ENCODE measurements around the gene NKX2-2. TPM values are rescaled to one million over a fixed set of nuclear protein-coding genes. Genes with fewer than 3 reads are reported as not detected.
A peak's percentile ranks its signal among the peaks of the same experiment; 100 is the strongest.

Gene NKX2-2
- total and polyA plus RNA-seq, 2 of the 8 experiments (the other 6 are each of a cell fraction or from before 2014, with no cell fraction given): not detected

DNA sequence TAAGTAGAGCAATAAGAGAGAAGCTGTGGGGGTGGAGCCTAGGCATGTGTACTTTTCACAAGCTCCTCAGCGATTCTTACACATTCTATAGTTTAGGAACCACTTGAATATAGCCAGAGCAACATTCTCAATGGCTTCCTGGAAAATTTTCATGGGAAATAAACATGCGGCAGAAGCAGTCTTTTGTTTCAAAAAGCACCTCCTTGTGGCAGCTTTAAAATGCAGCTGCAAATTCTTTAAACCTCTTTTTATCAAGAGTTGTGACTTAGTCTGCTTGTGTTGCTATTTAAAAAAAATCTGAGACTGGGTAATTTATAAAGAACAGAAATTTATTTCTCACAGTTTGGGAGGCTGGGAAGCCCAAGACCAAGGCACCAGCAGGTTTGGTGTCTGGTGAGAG is 23.8 kb downstream of the NKX2-2 start:
- no peak overlapping the region for H4K8ac ChIP-seq (ENCODE audit: extremely low read depth, insufficient read depth, low read length)
- H3K4me2 ChIP-seq (ENCODE audit: insufficient read depth in 1 of 2, low read depth in 2 of 2, low read length in 2 of 2): no peak overlapping the region
- H3K4me3 ChIP-seq (ENCODE audit: extremely low read depth in 1 of 4, insufficient read depth in 2 of 4, low read depth in 3 of 4, low read length in 4 of 4): no peak overlapping the region
- H3K23ac ChIP-seq (ENCODE audit: insufficient read length): no peak overlapping the region
- DNase-seq (ENCODE audit: low read depth in 1 of 2, low spot score in 2 of 2) (no peak), FAIRE-seq (no peak)
- peak overlapping the region; percentile 80 for H2AFZ ChIP-seq (ENCODE audit: low read length)
- H2BK120ac ChIP-seq (replicated peaks; ENCODE audit: low read depth, low read length): no peak overlapping the region
- no peak overlapping the region for H4K91ac ChIP-seq (replicated peaks; ENCODE audit: insufficient read length, low read length)
- CTCF ChIA-PET (ENCODE audit: partially characterized antibody): interaction anchor here (0.9 to 4.0 kb wide), 7 partner anchors 11 to 254 kb away, joined by 3 to 26 read pairs (median 4); no protein-coding TSS in a partner anchor
- H4K20me1 ChIP-seq (replicated peaks in 1 of 2; ENCODE audit: control insufficient read depth in 1 of 2, insufficient read depth in 2 of 2, low read length in 2 of 2): no peaks in the 10 kb centered on the region
- no peaks in the 10 kb centered on the region; a peak in 1 of 4 replicates for H3K9me3 ChIP-seq (ENCODE audit: insufficient read depth in 2 of 2, low read depth in 1 of 2, low read length in 1 of 2)
- H2BK5ac ChIP-seq (ENCODE audit: low read depth, low read length): no peak overlapping the region
- no peak overlapping the region for H3K27ac ChIP-seq (ENCODE audit: low read depth, low read length)
- H3K56ac ChIP-seq (replicated peaks; ENCODE audit: insufficient read length, low read depth, low read length): no peak overlapping the region
- H3K18ac ChIP-seq (ENCODE audit: extremely low read depth, low read length): no peak overlapping the region
- no peaks in the 10 kb centered on the region for H3K23me2 ChIP-seq (ENCODE audit: low read depth, low read length)
- no peak overlapping the region for H3K14ac ChIP-seq (ENCODE audit: insufficient read length)
- no peaks in the 10 kb centered on the region for H3K36me3 ChIP-seq (ENCODE audit: control insufficient read depth in 2 of 4, insufficient read depth in 4 of 4, low read length in 3 of 4)
- 61% methylated on average over 2 of the region's 2 CpGs; no CpG with 5 or more reads in 1 of the 2 experiments for WGBS, 2 experiments (ENCODE audit: extremely low coverage in 1 of 2, insufficient coverage in 1 of 2, insufficient read length in 1 of 2, insufficient replicate concordance in 2 of 2, low coverage in 1 of 2, low lambda C conversion rate in 2 of 2, missing lambda C conversion rate in 1 of 2)
- no peak overlapping the region for H2BK15ac ChIP-seq (ENCODE audit: low read length)
- H2BK20ac ChIP-seq (ENCODE audit: low read length): no peak overlapping the region
- H3K79me2 ChIP-seq (ENCODE audit: control insufficient read depth in 1 of 2, insufficient read depth in 2 of 2, low read length in 2 of 2): no peaks in the 10 kb centered on the region
- H3K9ac ChIP-seq (replicated peaks in 1 of 4; ENCODE audit: extremely low read depth in 1 of 4, low read depth in 3 of 4, low read length in 3 of 4): no peak overlapping the region
- H3K4me1 ChIP-seq (replicated peaks in 1 of 4; ENCODE audit: control insufficient read depth in 3 of 4, insufficient read depth in 4 of 4, low read length in 3 of 4): peaks cover 0 to 4% (median 0%) of the 10 kb centered on the region in 4 experiments; a peak in 1 of 7 replicates
- no peaks in the 10 kb centered on the region for H3K27me3 ChIP-seq (replicated peaks in 1 of 4; ENCODE audit: control insufficient read depth in 3 of 4, extremely low read depth in 1 of 4, insufficient read depth in 3 of 4, low read length in 3 of 4)
- POLR2A ChIA-PET (ENCODE audit: partially characterized antibody): no interaction called here
- H4K5ac ChIP-seq (ENCODE audit: insufficient read length, low read depth, low read length): no peak overlapping the region
- H3K79me1 ChIP-seq (ENCODE audit: low read depth, low read length): no peaks in the 10 kb centered on the region
- H2AK5ac ChIP-seq (ENCODE audit: low read depth, low read length): no peak overlapping the region
- H2BK12ac ChIP-seq (ENCODE audit: low read depth, low read length): no peak overlapping the region
- H3K4ac ChIP-seq (replicated peaks; ENCODE audit: insufficient read length, low read depth, low read length): no peak overlapping the region
- TF ChIP-seq RAD21 (IDR thresholded peaks at IDR 0.05 in 1 of 2, conservative IDR thresholded peaks at IDR 0.05 in 1 of 2; ENCODE audit: low read depth in 2 of 2, low read length in 2 of 2) (peak; percentile 30 to 31; a peak in 1 of 4 replicates), POU5F1 (IDR thresholded peaks at IDR 0.05; ENCODE audit: low read depth, low read length) (no peak)
